BLaER1 (cell line): ENCODE results near the gene EPHB2.
A peak's percentile ranks its signal among the peaks of the same experiment; 100 is the strongest.

Experiments
- H3K27ac ChIP-seq: shearing (Covaris generic); formaldehyde crosslinking; 2 replicates; pipeline ENCODE4 v1.8.1; 2022
- H3K27me3 ChIP-seq: shearing (Covaris generic); formaldehyde crosslinking; 2 replicates; pipeline ENCODE4 v1.8.1; 2022
- H3K36me3 ChIP-seq: shearing (Covaris generic); formaldehyde crosslinking; 2 replicates; pipeline ENCODE4 v1.8.1; 2022
- H3K4me1 ChIP-seq: shearing (Covaris generic); formaldehyde crosslinking; 2 replicates; pipeline ENCODE4 v1.8.1; 2022
- H3K4me2 ChIP-seq: shearing (Covaris generic); formaldehyde crosslinking; 2 replicates; pipeline ENCODE4 v1.8.1; 2022
- H3K4me3 ChIP-seq: shearing (Covaris generic); formaldehyde crosslinking; 2 replicates; pipeline ENCODE4 v1.8.1; 2022
- H3K9ac ChIP-seq: shearing (Covaris generic); formaldehyde crosslinking; 2 replicates; pipeline ENCODE4 v1.8.1; 2022
- H3K9me3 ChIP-seq: shearing (Covaris generic); formaldehyde crosslinking; 2 replicates; pipeline ENCODE4 v1.8.1; 2022
- H4K20me1 ChIP-seq: shearing (Covaris generic); formaldehyde crosslinking; 2 replicates; pipeline ENCODE4 v1.8.1; 2022
- Cebpa-rat ChIP-seq: shearing (Covaris generic); IDR thresholded peaks from 2 replicates; pipeline ENCODE4 v1.8.1; 2022

EPHB2 gene

DNA sequence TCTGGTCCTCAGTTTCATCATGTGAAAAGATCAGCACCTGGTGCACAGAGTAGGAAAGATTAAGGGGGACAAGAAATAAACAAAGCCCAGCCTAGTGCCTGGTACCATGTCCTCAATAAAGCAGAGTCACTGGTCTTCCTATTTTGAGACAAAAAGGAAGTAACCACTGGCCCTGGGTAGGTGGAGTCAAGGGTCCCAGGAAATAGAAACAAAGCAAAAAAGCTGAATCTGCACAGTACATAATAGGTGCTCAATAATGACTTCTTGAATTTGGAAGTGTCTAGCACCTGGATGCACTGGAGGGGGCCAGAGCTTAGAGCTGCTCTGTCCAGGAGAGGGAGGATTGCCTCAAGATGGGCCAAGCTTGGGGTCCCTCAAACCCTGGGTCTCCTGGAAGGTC lies 1.9 kb upstream of the EPHB2 start:
- no peak overlapping the region for H3K27ac ChIP-seq
- no peaks in the 10 kb centered on the region for H3K36me3 ChIP-seq
- peaks cover 30% of the 10 kb centered on the region for H4K20me1 ChIP-seq
- peaks cover 37% of the 10 kb centered on the region for H3K27me3 ChIP-seq
- no peak overlapping the region for H3K9ac ChIP-seq
- H3K4me1 ChIP-seq = peaks cover 43% of the 10 kb centered on the region
- no peak overlapping the region for H3K4me3 ChIP-seq
- H3K9me3 ChIP-seq = no peaks in the 10 kb centered on the region
- H3K4me2 ChIP-seq = peak overlapping the region; percentile 4; the same call in 1 of the 2 replicates
- no peak for TF ChIP-seq Cebpa-rat

DNA sequence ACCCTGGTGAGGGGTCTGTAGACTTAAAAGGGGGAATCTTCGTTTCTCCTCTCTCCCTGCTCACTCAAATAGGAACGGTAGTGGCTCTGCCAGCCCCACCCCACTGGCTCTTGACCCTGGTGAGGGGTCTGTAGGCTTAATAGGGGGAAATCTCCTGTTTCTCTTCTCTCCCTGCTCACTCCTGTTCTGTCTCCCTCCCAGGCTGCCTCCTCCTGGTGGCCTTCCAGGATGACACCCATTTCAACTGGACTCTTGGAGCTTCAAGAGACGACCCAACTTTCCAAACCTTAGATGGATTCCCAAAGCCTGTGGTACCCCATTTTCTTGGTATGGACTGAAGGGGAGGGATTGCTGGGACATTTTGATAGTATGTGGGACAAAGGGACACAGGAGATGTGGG lies 1.4 kb upstream of the EPHB2 start:
- Histone ChIP-seq H3K4me2 (peak overlapping the region; percentile 4; the same call in 1 of the 2 replicates), H3K4me3 (no peak overlapping the region), H4K20me1 (peaks cover 34% of the 10 kb centered on the region), H3K27ac (no peak overlapping the region), H3K27me3 (peaks cover 41% of the 10 kb centered on the region), H3K9ac (no peak overlapping the region), H3K4me1 (peaks cover 43% of the 10 kb centered on the region), H3K36me3 (no peaks in the 10 kb centered on the region), H3K9me3 (no peaks in the 10 kb centered on the region)
- TF ChIP-seq Cebpa-rat = no peak

DNA sequence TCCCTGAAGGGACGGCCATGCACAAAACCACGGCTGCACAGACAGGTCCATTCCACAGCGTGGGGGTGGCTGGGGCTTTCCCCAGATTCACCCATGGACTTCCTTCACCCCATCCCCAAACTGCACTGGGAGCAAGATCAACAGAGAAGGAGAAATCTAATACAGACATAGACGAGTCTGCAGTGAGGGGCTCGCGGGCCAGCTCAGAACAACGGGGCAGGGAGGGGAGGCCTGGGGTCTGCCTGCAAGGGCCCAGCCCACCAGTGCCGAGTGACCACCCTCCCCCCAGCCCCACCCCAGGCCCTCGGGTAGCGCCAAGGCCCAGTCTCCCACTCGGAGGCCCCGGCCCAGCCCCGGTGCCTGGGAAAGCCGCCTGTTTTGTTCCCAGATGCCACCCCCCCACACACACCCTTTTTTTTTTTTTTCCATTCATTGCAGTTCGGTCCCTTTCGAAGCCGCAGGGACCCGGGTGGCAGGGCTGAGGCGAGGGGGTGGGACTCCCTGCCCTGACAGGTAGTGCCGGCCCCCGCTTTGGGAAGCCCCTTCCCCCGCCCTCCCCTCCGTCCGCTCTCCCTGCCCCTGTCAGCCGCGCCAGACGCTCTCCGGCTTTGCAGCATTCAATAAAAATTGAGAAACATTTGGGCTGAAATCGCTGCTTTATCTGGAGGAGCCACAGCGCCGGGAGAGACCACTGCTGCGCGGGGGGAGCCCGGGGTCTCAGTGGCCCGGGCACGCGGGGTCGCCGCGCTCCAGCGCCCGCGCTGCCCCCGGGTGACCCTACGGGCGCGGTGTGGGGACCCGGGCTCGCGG lies 543 bp upstream of the EPHB2 start:
- Histone ChIP-seq H3K36me3 (no peaks in the 10 kb centered on the region), H4K20me1 (peaks cover 38% of the 10 kb centered on the region), H3K4me2 (peak overlapping the region; percentile 92), H3K4me1 (peaks cover 43% of the 10 kb centered on the region), H3K27ac (peak overlapping the region; percentile 94), H3K27me3 (peaks cover 45% of the 10 kb centered on the region), H3K9ac (peak overlapping the region; percentile 86), H3K4me3 (peak overlapping the region; percentile 71), H3K9me3 (no peaks in the 10 kb centered on the region)
- no peak for TF ChIP-seq Cebpa-rat

DNA sequence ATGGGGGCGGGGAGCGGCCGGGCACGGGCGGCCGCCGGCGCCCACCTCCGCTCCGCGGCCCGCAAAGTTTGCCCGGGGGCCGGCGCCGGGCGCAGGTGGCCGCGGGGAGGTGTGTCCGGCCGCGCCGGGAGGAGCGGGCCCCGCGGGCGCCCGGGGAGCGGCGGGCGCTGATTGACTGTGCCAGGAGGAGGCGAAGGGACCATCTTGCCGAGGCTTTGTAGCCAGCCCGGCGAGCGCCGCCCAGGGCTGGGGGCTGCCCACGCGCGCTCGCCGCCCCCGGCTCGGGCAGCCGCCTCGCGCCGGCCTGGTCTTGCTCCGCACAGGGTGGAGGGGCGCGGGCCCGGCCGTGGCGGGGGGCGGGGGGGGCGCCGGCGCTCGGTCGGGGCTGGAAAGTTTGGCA lies 432 bp downstream of the EPHB2 start:
- Histone ChIP-seq H4K20me1 (peaks cover 38% of the 10 kb centered on the region), H3K9me3 (no peaks in the 10 kb centered on the region), H3K27ac (no peak overlapping the region), H3K4me1 (peaks cover 43% of the 10 kb centered on the region), H3K36me3 (no peaks in the 10 kb centered on the region), H3K4me3 (peak overlapping the region; percentile 71), H3K9ac (0 out of 2 replicates have a peak overlapping the region, but pooled peaks have one; percentile 86), H3K27me3 (peaks cover 45% of the 10 kb centered on the region), H3K4me2 (peak overlapping the region; percentile 92)
- no peak for TF ChIP-seq Cebpa-rat

DNA sequence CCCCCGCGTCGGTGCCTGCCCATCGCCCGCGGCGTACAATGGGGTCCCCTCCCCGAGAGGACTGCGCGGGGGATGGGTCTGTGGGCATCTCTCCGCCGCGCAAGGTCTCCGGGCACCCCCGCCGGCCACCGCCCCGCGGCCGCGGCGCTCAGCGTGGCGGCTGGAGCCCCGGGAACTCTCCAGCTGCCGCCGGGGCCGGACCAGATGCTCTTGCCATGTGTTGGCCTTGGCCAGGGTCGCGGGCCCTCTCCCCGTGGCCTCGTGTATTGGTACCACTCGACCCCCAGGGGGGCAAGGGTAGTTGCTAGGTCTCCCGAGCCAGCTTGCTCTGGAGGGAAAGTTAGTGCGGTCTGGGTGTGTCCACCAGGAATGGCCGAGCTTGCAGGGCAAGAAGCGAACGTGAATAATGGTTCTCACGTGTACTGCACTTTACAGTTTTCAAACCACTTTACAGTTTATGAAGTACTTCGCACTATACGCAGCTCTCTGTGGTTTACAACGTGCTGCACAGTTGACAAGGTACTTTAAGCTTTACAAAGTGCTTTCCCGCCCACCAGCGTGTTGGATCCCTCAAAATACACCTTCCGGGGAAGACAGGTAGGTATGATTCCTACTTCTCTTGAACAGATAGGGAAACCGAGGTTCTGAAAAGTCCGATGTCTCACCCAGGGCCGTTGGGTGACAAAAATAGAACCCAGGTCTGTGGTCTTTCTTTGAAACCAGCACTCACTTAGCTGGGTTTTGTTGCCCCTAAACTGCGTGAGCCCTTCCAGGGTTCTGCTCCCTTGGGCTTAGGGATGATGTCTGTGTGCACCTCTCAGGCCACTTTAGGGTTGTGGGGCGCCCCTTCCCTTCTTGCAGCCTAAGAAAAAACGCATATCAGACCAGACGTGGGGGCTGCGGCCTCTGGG lies 1.2 kb downstream of the EPHB2 start:
- no peaks in the 10 kb centered on the region for H3K9me3 ChIP-seq
- H3K27ac ChIP-seq = no peak overlapping the region
- H3K36me3 ChIP-seq = no peaks in the 10 kb centered on the region
- peak overlapping the region; percentile 71 for H3K4me3 ChIP-seq
- peaks cover 45% of the 10 kb centered on the region for H3K27me3 ChIP-seq
- H3K4me2 ChIP-seq = peak overlapping the region; percentile 92
- H4K20me1 ChIP-seq = peaks cover 38% of the 10 kb centered on the region
- no peak for TF ChIP-seq Cebpa-rat
- peaks cover 45% of the 10 kb centered on the region for H3K4me1 ChIP-seq
- no peak overlapping the region for H3K9ac ChIP-seq

DNA sequence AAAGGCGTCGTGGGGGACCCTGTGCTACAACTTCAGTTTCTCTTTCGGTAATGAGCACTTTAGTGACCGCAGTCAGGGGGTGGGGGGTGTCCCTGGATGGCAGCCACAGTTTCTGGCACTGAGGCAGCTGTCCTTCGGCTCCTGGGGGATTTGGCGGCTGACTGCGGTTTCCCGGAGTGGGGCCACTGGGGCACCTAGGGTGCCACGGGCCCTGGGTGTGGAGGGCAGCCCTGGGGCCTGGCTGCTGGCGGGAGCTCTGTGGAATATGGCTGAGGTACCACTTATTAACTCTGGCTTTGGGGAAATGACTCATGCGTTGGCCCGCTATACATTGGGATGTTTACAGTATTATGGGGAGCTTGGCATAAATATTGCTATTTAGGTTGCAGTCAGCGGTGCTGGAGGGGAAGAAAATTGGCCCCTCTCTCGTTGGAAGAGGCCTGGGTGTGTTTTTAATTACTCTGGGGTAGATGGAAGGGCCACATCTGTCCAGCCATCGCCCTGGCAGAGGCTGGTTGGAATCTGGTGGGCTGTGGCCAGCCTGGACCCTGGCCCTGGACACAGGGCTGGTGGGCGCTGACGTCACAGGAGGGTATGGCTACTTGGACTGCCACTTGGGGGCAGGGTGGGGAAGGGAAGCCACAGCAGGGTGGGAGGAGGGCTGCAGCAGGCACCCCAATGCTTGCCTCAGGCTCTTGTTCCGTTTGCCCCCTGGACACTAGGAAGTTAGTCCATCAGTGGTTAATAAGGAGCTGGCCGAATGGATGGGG lies 2.0 kb downstream of the EPHB2 start:
- H3K4me2 ChIP-seq = peak overlapping the region; percentile 92
- peaks cover 45% of the 10 kb centered on the region for H3K27me3 ChIP-seq
- H4K20me1 ChIP-seq = peaks cover 37% of the 10 kb centered on the region
- no peak overlapping the region for H3K9ac ChIP-seq
- peaks cover 53% of the 10 kb centered on the region for H3K4me1 ChIP-seq
- no peaks in the 10 kb centered on the region for H3K36me3 ChIP-seq
- H3K4me3 ChIP-seq = peak overlapping the region; percentile 71
- TF ChIP-seq Cebpa-rat = no peak
- no peak overlapping the region for H3K27ac ChIP-seq
- no peaks in the 10 kb centered on the region for H3K9me3 ChIP-seq

DNA sequence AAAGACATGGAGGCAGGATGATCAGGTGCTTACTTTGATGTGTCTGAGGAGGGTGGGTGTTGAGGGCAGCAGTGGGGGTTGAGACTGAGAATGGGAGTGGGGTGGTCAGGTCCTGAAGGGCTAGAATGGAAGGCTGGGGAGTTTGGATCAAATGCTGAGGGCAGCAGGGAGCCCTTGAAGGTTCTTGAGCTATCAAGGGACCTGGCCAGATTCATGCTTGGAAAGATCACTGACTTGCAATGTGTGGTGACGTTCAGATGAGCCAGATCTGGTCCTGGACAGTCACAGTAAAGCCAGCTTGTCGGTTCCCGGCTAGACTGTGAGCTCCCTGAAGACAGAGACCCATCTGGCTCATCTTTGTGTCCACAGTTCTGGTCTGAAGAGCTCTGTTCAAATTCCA lies 3.8 kb downstream of the EPHB2 start:
- H4K20me1 ChIP-seq = peaks cover 33% of the 10 kb centered on the region
- no peak overlapping the region for H3K4me2 ChIP-seq
- H3K36me3 ChIP-seq = no peaks in the 10 kb centered on the region
- H3K27ac ChIP-seq = no peak overlapping the region
- H3K4me3 ChIP-seq = no peak overlapping the region
- H3K9ac ChIP-seq = no peak overlapping the region
- H3K27me3 ChIP-seq = peaks cover 44% of the 10 kb centered on the region
- no peak for TF ChIP-seq Cebpa-rat
- no peaks in the 10 kb centered on the region for H3K9me3 ChIP-seq
- H3K4me1 ChIP-seq = peaks cover 46% of the 10 kb centered on the region

DNA sequence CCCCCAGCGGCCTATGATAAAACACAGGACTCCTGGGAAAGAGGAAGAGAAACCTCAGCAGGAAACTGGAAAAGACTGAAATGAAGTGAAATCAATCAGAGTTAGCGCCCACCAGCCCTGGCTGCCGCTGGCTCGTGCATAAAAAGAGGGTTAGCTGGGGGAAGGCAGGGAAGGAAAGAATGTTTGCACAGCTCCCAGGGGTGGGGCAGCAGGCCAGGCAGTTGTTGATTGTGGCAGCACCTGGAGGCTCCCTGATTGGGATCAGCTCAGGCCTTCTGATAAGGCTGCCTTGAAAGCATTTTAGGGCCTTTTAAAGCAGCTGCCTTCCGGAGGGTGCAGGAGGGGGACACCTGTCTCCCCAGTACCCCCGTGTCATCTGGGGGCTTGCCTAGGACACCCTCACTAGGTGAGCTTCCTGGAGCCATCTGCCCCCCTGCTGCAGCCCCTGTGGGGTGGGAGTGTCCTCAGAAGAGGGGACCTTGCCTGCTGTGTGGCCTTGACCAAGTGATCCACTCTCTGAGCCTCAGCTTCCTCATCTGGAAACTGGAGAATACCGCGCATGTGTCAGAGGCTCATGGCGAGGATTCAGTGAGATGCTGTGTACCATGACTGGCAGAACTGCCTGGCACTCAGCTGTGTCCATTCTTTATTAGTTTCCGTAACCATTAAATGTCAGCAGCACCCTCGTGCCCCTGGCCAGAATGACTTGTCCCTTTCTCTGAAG lies 6.6 kb downstream of the EPHB2 start:
- Histone ChIP-seq H3K4me3 (no peak overlapping the region), H3K4me2 (peak overlapping the region; percentile 65), H4K20me1 (peaks cover 23% of the 10 kb centered on the region), H3K4me1 (peaks cover 28% of the 10 kb centered on the region), H3K9me3 (no peaks in the 10 kb centered on the region), H3K27ac (no peak overlapping the region), H3K36me3 (no peaks in the 10 kb centered on the region), H3K9ac (0 out of 2 replicates have a peak overlapping the region, but pooled peaks have one; percentile 6), H3K27me3 (peaks cover 24% of the 10 kb centered on the region)
- no peak for TF ChIP-seq Cebpa-rat
